ENCODE data around the gene CTNS.

GRCh38 chr17:3693141-3693540, 56.6 kb downstream of the CTNS start:
- TF ChIP-seq, protein P1, sequence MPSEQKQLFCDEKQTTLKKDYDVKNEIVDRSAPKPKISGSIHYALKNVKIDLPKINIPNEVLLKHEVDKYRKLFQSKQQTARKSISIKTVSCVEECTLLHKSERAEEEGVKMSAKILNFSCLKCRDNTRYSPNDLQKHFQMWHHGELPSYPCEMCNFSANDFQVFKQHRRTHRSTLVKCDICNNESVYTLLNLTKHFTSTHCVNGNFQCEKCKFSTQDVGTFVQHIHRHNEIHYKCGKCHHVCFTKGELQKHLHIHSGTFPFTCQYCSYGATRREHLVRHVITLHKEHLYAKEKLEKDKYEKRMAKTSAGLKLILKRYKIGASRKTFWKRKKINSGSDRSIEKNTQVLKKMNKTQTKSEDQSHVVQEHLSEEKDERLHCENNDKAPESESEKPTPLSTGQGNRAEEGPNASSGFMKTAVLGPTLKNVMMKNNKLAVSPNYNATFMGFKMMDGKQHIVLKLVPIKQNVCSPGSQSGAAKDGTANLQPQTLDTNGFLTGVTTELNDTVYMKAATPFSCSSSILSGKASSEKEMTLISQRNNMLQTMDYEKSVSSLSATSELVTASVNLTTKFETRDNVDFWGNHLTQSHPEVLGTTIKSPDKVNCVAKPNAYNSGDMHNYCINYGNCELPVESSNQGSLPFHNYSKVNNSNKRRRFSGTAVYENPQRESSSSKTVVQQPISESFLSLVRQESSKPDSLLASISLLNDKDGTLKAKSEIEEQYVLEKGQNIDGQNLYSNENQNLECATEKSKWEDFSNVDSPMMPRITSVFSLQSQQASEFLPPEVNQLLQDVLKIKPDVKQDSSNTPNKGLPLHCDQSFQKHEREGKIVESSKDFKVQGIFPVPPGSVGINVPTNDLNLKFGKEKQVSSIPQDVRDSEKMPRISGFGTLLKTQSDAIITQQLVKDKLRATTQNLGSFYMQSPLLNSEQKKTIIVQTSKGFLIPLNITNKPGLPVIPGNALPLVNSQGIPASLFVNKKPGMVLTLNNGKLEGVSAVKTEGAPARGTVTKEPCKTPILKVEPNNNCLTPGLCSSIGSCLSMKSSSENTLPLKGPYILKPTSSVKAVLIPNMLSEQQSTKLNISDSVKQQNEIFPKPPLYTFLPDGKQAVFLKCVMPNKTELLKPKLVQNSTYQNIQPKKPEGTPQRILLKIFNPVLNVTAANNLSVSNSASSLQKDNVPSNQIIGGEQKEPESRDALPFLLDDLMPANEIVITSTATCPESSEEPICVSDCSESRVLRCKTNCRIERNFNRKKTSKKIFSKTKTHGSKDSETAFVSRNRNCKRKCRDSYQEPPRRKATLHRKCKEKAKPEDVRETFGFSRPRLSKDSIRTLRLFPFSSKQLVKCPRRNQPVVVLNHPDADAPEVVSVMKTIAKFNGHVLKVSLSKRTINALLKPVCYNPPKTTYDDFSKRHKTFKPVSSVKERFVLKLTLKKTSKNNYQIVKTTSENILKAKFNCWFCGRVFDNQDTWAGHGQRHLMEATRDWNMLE (tag by site-specific recombination; conservative IDR thresholded peaks at IDR 0.05; ENCODE audit: low read depth) = no peak
- TF ChIP-seq CTCF (tag by site-specific recombination; IDR thresholded peaks at IDR 0.05) (no peak), ZSCAN23 (tag by site-specific recombination; IDR thresholded peaks at IDR 0.05) (no peak), ZNF23 (tag by site-specific recombination; IDR thresholded peaks at IDR 0.05; ENCODE audit: borderline replicate concordance) (no peak), ZNF18 (tag by site-specific recombination; IDR thresholded peaks at IDR 0.05) (no peak), ZNF274 (IDR thresholded peaks at IDR 0.05; ENCODE audit: low read length) (no peak), ZNF274 (tag by site-specific recombination; IDR thresholded peaks at IDR 0.05; ENCODE audit: borderline replicate concordance) (no peak), ZNF624 (tag by site-specific recombination; IDR thresholded peaks at IDR 0.05) (no peak)
- TF ChIP-seq, protein P2, sequence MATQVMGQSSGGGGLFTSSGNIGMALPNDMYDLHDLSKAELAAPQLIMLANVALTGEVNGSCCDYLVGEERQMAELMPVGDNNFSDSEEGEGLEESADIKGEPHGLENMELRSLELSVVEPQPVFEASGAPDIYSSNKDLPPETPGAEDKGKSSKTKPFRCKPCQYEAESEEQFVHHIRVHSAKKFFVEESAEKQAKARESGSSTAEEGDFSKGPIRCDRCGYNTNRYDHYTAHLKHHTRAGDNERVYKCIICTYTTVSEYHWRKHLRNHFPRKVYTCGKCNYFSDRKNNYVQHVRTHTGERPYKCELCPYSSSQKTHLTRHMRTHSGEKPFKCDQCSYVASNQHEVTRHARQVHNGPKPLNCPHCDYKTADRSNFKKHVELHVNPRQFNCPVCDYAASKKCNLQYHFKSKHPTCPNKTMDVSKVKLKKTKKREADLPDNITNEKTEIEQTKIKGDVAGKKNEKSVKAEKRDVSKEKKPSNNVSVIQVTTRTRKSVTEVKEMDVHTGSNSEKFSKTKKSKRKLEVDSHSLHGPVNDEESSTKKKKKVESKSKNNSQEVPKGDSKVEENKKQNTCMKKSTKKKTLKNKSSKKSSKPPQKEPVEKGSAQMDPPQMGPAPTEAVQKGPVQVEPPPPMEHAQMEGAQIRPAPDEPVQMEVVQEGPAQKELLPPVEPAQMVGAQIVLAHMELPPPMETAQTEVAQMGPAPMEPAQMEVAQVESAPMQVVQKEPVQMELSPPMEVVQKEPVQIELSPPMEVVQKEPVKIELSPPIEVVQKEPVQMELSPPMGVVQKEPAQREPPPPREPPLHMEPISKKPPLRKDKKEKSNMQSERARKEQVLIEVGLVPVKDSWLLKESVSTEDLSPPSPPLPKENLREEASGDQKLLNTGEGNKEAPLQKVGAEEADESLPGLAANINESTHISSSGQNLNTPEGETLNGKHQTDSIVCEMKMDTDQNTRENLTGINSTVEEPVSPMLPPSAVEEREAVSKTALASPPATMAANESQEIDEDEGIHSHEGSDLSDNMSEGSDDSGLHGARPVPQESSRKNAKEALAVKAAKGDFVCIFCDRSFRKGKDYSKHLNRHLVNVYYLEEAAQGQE (tag by site-specific recombination; IDR thresholded peaks at IDR 0.05) = no peak

Measured in HEK293 (cell line).